GM06990 (cell line): ENCODE measurements around the gene PID1.

Source experiments
- DNase-seq: peaks from one replicate; pipeline ENCODE4 v3.0.0-alpha.2; 2011; ENCODE audit not compliant: insufficient read length; ENCODE audit errors: extremely low read depth
- H3K27me3 ChIP-seq: replicated peaks from 2 replicates; pipeline ENCODE4 v1.6.0; 2011; ENCODE audit warnings: low read length; ENCODE audit not compliant: control insufficient read depth, insufficient read depth
- H3K36me3 ChIP-seq: 2 replicates; pipeline ENCODE4 v1.5.1; 2011; ENCODE audit warnings: low read length; ENCODE audit not compliant: control insufficient read depth, insufficient read depth
- H3K4me3 ChIP-seq: replicated peaks from 2 replicates; pipeline ENCODE4 v1.5.1; 2011; ENCODE audit warnings: low read depth, mild to moderate bottlenecking, control low read depth, low read length
- CTCF ChIP-seq: IDR thresholded peaks from 2 replicates; pipeline ENCODE4 v1.5.1; 2011; ENCODE audit warnings: low read length, control low read depth, mild to moderate bottlenecking, inconsistent platforms; ENCODE audit not compliant: insufficient read depth, poor library complexity, severe bottlenecking

The PID1 gene

DNA sequence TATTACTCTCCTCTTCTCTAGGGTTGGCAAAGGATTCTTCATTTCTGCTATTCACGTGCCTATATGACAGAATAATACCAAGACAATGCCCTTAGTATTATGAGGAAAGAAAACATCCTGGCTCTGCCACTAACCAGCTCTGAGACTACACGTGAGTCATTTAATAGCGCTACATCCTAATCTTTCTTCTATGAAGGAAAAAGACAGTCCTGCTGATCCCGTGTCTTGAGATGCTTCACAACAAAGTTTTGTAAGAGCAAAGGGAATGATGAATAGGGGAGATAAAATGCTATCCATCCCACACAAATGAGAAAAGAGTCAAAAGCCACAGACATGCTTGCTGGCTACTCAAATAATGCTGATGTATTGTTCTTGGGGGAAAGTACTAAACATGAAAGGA lies 152.8 kb downstream of the PID1 start:
- TF ChIP-seq CTCF: no peak
- H3K36me3 ChIP-seq: no peaks in the 10 kb centered on the region
- no peak overlapping the region for H3K4me3 ChIP-seq
- no peaks in the 10 kb centered on the region for H3K27me3 ChIP-seq
- no peak for DNase-seq

GRCh38 chr2:229111744-229112143 lies 159.3 kb downstream of the PID1 start:
- no peak for TF ChIP-seq CTCF
- no peak for DNase-seq

DNA sequence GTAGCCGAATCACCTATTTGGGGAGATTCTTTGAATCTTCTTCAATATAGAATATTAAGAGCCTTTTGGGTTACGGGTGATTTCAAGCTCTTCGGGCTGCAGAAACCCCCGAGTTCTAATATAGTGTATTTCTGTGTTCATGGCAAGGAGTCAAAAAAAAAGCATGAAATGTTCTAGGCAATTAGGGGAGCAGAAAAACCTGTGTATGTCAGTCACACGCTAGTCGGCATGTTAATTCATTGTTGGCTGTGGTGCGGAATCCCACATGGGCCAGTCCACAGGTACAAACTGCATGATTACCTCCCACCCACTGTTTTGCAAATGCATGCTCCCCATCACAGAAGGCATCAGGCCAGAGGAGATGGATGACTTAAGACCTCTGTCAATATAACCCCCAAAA lies 161.9 kb downstream of the PID1 start:
- no peak for TF ChIP-seq CTCF
- Histone ChIP-seq H3K36me3 (no peaks in the 10 kb centered on the region), H3K27me3 (no peaks in the 10 kb centered on the region), H3K4me3 (no peak overlapping the region)
- no peak for DNase-seq

More at GRCh38 chr2:229111744-229112143, 159.3 kb downstream of the PID1 start:
- no peak overlapping the region for H3K4me3 ChIP-seq
- H3K27me3 ChIP-seq: no peaks in the 10 kb centered on the region
- H3K36me3 ChIP-seq: no peaks in the 10 kb centered on the region

DNA sequence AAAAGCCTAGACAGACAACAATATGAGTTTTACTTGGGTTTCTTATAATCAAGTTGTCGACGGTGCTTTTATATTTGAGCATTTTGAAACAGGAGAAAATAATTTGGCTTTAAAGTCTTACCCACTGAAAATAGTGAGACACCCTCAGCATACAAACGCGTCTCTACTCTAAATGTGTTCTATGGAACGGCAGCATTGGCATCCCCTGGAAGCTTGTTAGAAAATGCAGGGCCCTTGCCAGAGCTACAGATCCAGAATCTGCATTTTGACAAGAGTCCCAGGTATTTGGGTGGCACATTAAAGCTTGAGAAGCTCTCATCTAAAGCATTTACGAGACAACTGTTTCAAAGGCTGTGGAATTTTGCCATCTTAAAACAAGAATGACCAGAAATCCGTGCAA lies 163.5 kb downstream of the PID1 start:
- Histone ChIP-seq H3K36me3 (no peaks in the 10 kb centered on the region), H3K27me3 (no peaks in the 10 kb centered on the region), H3K4me3 (no peak overlapping the region)
- TF ChIP-seq CTCF: no peak
- no peak for DNase-seq

- H3K4me3 ChIP-seq: no peak overlapping the region
- no peaks in the 10 kb centered on the region for H3K27me3 ChIP-seq
- no peak for TF ChIP-seq CTCF
- no peaks in the 10 kb centered on the region for H3K36me3 ChIP-seq
- DNase-seq: no peak
These were observed 166.1 kb downstream of the PID1 start for GRCh38 chr2:229104974-229105387.

DNA sequence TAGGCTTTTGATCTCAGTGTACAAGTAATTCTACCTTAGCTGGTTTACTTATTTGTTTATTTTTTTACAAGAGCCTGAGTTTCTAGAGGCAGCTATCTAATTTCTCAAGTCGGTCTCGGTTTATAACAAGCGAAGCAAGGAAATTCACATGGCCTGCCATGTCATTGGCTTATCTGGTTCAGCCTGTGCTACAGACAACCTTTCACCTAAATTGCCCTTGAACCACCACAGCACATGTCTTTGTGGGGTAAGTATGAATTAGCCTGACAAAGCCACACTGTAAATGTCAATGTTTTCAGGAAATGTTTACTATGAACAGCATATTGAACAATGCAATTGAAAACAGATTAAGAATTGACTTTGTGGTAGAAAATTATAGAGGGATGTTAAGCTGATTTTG lies 167.1 kb downstream of the PID1 start:
- DNase-seq: no peak
- no peaks in the 10 kb centered on the region for H3K36me3 ChIP-seq
- no peak for TF ChIP-seq CTCF
- H3K4me3 ChIP-seq: no peak overlapping the region
- no peaks in the 10 kb centered on the region for H3K27me3 ChIP-seq
